GM18502 (cell line): ENCODE data around the gene E2F6.

Source experiments
- ATAC-seq: cut with Tn5 transposase; IDR thresholded peaks from one replicate; pipeline ENCODE4 v1.9.1; 2021; ENCODE audit warnings: mild to moderate bottlenecking; ENCODE audit not compliant: unreplicated experiment, poor library complexity

The E2F6 gene

GRCh38 chr2:11465485-11466306 lies at the start of gene E2F6:
Gene E2F6 (minus strand): TSS chr2:11466161. CDS start chr2:11465879, 282 bp downstream.
- peak; percentile 65 for ATAC-seq

- ATAC-seq = no peak
Measured at GRCh38 chr2:11515490-11515981, 49.6 kb upstream of the E2F6 start.

DNA sequence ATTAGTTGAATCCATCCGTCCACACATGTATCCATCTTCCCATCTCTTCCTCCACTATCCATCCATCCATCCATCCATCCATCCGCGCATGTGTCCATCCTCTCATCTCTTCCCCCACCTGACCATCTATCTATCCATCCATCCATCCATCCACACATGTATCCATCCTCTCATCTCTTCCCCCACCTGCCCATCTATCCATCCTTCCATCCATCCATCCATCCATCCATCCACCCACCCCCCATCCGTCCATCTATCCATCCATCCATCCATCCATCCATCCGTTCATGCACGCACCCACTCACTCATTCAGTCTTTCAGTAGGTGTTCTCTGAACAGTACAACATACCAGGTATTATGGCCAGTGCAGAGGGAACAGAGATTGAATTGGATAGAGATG lies 48.9 kb upstream of the E2F6 start:
- no peak for ATAC-seq

GRCh38 chr2:11514081-11514730 lies 48.2 kb upstream of the E2F6 start:
- ATAC-seq = no peak

DNA sequence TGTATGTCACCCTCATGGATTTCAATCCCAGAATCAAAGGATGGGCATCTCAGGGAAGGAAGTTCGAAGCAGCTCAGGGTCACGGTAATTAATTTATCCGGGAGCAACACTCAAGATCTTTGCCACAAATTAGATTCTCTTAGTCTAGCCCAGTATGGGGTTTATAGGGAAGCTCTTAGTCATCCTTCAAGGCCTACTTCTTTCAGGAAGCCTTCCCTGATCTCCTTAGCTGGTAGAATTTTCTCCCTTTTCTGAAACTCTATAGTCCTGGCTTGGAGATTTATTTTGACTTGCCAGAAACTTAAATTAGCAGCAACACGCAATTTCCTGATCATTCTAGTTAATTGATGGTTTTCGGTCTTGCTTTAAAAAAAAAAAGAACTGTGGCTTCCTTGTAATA lies 47.4 kb upstream of the E2F6 start:
- ATAC-seq = no peak

- ATAC-seq = no peak
Measured at GRCh38 chr2:11512431-11512830, 46.5 kb upstream of the E2F6 start.

GRCh38 chr2:11509657-11510360 lies 43.8 kb upstream of the E2F6 start:
- no peak for ATAC-seq

DNA sequence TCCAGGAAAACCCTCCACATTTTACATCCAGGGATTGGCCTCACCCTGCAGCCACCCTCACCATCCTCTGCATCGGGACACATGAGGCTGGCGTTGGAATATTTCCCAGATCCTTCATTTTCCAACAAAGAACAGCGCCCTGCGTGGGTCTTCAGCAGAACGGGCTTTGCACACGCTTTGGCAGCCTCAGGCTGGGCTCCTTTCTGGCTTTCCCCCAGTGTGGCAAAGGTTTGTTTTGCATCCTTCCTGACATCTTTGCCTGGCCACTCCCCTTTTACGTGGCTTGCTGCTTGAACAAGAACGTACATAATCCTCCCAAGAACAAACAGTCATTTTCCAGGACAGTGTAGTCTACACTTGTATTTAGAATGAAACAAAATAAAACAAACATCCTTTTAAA lies 42.3 kb upstream of the E2F6 start:
- ATAC-seq = no peak

GRCh38 chr2:11507517-11507916 lies 41.6 kb upstream of the E2F6 start:
- ATAC-seq = no peak

- no peak for ATAC-seq
Measured at GRCh38 chr2:11506611-11506969, 40.6 kb upstream of the E2F6 start.

- ATAC-seq = peak; percentile 87
Measured at GRCh38 chr2:11505652-11506610, 40.0 kb upstream of the E2F6 start.

- no peak for ATAC-seq
Measured at GRCh38 chr2:11503354-11503927, 37.5 kb upstream of the E2F6 start.

GRCh38 chr2:11502740-11503292 lies 36.9 kb upstream of the E2F6 start:
- no peak for ATAC-seq

DNA sequence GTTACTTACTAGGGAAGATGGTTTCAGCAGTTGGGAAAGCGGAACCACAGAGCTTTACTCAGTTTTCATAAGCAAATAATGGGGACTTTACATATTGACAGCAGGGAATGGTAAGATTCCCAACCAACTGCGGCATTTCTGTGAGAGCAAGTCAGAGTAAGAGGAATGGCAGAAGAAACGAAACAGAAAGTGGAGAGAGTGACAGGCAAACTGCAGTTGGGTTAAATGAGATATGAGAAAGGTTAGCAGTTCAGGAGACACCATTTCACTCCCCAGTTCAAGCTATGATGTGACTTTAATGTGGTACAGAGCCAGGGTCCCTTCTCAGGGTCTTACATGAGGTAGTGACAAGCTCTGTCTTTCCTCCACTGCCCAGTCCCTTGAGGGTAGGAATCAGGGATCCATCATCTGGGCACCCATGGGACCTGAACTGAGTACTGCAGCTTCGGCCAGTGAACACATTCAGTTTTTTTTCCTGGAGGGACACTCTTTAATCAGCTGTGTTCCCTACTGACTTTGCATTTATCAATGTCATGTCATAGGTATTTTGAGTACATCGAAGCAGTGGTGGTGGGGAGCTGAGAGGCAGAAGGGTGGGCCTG lies 34.8 kb upstream of the E2F6 start:
- ATAC-seq = peak; percentile 39

DNA sequence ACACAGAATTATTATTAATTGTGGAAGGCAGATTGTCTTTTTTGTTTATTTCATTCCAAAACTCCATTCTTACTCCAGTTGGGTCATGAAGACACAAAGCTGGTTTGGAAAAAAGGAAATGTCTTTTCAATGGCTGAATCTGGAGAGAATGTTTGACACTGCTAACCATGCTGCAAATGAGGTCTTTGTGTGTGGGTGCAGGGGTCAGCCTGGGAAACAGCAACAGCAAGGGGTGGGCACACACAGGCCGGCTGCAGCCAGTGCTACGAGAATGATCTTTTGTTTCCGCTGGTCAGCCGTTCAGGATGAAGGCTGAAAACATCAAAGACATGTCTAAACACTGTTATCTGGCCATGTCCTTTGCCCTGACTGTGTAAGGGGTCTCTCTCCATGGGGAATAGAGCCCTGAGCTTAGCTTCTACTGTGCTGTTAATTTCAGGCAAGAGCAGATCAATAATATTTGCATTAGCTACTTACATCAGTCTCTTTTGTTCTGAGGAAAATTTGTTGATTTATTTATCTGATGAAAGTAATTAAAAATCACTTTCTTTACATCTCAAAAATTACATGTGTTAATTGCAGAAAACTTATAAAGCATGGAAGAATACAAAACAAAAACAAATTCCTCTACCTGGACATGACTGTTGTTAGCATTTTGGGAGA lies 33.3 kb upstream of the E2F6 start:
- ATAC-seq = no peak

GRCh38 chr2:11498543-11499034 lies 32.6 kb upstream of the E2F6 start:
- peak; percentile 96 for ATAC-seq

- ATAC-seq = no peak
Measured at GRCh38 chr2:11495844-11496681, 30.1 kb upstream of the E2F6 start.
